GM21447 (cell line): ENCODE measurements around the gene ZNF442.
"Not testable (repeated sequence)": the region's sequence is repeated elsewhere in the genome, so short reads cannot be mapped to it uniquely, and the experiment has no call there.

Experiments
- ATAC-seq: cut with Tn5 transposase; IDR thresholded peaks from one replicate; pipeline ENCODE4 v1.9.1; 2021; ENCODE audit not compliant: unreplicated experiment

ZNF442 gene

DNA sequence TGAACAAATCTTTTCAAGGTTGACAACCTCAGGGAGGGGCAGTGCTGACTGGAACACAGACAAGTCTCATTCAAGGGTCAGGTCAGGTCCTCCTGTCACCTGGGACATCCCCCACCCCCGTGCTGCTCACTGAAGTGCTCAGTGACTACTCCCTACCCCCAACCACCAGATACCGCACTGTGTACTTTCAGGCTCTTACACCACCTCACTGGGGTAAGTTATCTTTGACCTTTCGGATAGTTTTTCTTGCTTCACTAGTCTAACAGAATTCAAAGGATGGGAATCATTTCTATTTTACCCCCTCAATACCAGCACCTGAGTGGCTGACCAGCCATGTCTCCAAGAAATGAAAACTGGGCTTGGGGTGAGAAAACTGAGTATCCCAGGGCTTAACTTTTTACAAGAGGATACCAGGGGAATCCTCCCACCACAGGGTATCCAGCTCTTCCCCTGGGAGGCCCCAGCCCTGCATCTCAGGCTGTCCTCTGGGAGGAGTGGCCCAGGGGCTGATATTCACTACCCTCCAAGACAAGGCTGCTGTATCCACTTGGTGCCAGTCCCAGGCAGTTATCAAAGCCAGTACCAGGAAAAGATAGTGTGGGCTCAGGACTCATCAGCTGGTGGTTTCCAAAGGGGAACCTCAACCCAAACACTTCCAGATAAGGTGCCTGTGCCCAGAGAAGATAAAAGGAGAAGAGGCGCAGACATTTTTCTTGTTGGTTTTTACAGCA, 34.1 kb downstream of the ZNF442 start:
- no peak for ATAC-seq

DNA sequence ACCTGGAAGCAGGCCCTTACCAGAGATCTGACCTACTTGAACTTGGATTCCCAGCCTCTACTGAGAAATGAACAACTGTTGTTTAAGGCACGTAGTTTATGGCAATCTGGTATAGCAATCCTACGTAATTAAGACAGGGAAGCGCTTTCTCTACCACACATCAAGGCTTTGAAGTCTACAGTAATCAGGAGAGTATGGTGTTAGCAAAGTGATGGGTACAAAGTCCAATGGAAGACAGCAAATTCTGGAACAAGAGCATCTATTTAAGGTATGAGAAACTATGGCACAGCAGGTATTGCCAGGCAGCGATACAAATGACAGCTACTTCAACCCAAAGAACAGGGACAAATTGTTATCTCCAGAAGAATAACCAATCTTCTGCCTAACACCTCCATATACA, 35.1 kb downstream of the ZNF442 start:
- ATAC-seq = no peak

DNA sequence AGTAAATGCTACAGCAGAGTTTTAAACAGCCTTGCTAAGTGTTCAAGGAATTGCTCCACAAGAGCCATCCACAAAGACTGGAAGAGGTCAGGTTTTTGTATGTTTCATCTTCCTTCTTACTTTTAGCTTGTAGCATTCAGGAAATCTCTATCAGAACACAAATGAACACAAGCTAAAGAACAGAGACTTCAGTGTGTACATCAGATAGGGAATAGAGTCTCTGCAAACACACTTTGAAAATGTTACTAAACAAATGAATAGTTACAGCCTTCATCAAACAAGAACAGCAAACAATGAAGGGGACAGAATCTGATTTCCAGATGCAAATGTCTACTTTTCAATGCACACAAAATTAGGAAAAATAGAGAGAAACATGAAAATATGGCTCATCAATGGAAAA, 39.8 kb downstream of the ZNF442 start:
- ATAC-seq = no peak

DNA sequence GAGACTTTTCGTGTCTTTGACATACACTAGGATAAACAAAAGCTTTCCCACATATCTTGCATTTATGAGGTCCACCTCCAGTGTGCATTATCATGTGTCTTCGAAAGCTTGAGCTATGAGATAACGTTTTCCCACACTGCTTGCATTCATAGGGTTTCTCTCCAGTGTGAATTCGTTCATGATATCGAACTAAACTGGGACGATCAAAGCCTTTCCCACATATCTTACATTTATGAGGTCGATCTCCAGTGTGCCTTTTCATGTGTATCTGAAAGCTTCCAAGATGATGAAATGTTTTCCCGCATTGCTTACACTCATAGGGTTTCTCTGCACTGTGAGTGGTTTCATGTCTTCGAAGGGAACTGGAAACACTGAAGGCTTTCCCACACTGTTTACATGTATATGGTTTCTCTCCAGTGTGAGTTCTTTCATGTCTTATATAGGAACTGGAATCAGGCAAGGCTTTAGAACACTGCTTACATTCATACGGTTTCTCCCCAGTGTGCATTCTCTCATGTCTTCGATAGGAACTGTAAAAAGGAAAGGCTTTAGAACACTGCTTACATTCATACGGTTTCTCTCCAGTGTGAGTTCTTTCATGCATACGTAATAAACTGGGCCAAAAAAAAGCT, 46.6 kb downstream of the ZNF442 start:
- no peak for ATAC-seq

DNA sequence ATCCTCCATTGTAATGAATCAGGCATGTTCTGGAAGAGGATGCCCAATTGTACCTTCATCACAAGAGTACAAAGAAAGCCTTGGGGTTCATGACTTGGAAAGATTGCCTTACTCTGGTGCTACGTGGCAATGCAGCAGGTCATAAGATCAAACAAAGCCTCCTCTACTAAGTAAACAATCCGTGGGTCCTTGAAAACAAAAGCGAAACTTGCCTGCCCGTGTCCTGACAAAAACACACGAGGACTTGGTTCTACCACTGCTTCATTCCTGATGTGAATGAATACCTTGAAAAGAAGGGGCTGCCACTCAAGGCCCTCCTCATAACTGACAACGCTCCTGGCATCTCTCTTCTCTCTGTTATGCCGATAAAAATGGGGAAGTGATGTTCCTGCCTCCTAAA, 50.9 kb downstream of the ZNF442 start:
- no peak for ATAC-seq

DNA sequence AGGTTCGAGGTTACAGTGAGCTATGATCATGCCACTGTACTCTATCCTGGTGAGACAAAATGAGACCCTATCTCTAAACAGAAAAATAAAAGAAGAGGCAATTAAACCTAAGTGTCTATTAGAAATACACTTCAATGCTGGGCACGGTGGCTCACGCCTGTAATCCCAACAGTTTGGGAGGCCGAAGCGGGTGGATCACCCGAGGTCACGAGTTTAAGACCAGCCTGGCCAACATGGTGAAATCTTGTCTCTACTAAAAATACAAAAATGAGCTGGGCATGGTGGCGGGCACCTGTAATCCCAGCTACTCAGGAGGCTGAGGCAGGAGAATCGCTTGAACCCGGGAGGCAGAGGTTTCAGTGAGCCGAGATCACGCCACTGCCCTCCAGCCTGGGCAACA, 56.6 kb downstream of the ZNF442 start:
- ATAC-seq = not testable (repeated sequence)
